WTC11 (cell line): ENCODE results near the gene TMC1.

Experiments
- ATF1 ChIP-seq: sonication (generic); formaldehyde crosslinking; IDR thresholded peaks from 2 replicates; pipeline ENCODE4 v1.8.1; 2023; ENCODE audit warnings: mild to moderate bottlenecking, moderate library complexity, missing genetic modification reagents
- CREM ChIP-seq: sonication (generic); formaldehyde crosslinking; IDR thresholded peaks from 2 replicates; pipeline ENCODE4 v1.8.1; 2022; ENCODE audit warnings: mild to moderate bottlenecking, missing genetic modification reagents, moderate library complexity
- ELF4 ChIP-seq: sonication (generic); formaldehyde crosslinking; IDR thresholded peaks from 2 replicates; pipeline ENCODE4 v1.8.1; 2022; ENCODE audit warnings: low read depth, mild to moderate bottlenecking, moderate library complexity, missing genetic modification reagents
- EMX1 ChIP-seq: fragments of 250-450 bp; sonication (Bioruptor Pico); IDR thresholded peaks from 2 replicates; pipeline ENCODE4 v1.8.0; 2021; ENCODE audit warnings: mild to moderate bottlenecking
- FOXP1 ChIP-seq: sonication (generic); formaldehyde crosslinking; IDR thresholded peaks from 2 replicates; pipeline ENCODE4 v1.8.0; 2022; ENCODE audit warnings: missing genetic modification reagents, mild to moderate bottlenecking, moderate library complexity, borderline replicate concordance
- NR2C2 ChIP-seq: sonication (generic); formaldehyde crosslinking; IDR thresholded peaks from 2 replicates; pipeline ENCODE4 v1.8.0; 2022; ENCODE audit warnings: mild to moderate bottlenecking, missing genetic modification reagents
- NR3C1 ChIP-seq: sonication (generic); formaldehyde crosslinking; conservative IDR thresholded peaks from 2 replicates; pipeline ENCODE4 v1.8.1; 2023; ENCODE audit warnings: low read depth, mild to moderate bottlenecking, missing genetic modification reagents
- SP1 ChIP-seq: sonication (generic); formaldehyde crosslinking; conservative IDR thresholded peaks from 2 replicates; pipeline ENCODE4 v1.8.1; 2022; ENCODE audit warnings: missing genetic modification reagents
- ZBTB21 ChIP-seq: sonication (generic); formaldehyde crosslinking; IDR thresholded peaks from 2 replicates; pipeline ENCODE4 v1.8.1; 2023; ENCODE audit warnings: mild to moderate bottlenecking, missing genetic modification reagents, borderline replicate concordance
- ZNF263 ChIP-seq: sonication (generic); formaldehyde crosslinking; IDR thresholded peaks from 2 replicates; pipeline ENCODE4 v1.8.1; 2022; ENCODE audit warnings: low read depth, mild to moderate bottlenecking, moderate library complexity, missing genetic modification reagents
- ZNF416 ChIP-seq: fragments of 250-450 bp; sonication (Bioruptor Pico); IDR thresholded peaks from 2 replicates; pipeline ENCODE4 v1.9.0; 2021; ENCODE audit warnings: mild to moderate bottlenecking, inconsistent platforms
- TF ChIP-seq, protein P1 (sequence below): sonication (generic); formaldehyde crosslinking; IDR thresholded peaks from 2 replicates; pipeline ENCODE4 v1.8.1; 2022; ENCODE audit warnings: low read depth, mild to moderate bottlenecking, moderate library complexity, missing genetic modification reagents, borderline replicate concordance
- TF ChIP-seq, protein P2 (sequence below): fragments of 200-600 bp; IDR thresholded peaks from 2 replicates; pipeline ENCODE4 v1.8.0; 2022; ENCODE audit warnings: antibody characterized with exemption
- TF ChIP-seq, protein P3 (sequence below): sonication (generic); formaldehyde crosslinking; conservative IDR thresholded peaks from 2 replicates; pipeline ENCODE4 v1.8.1; 2022; ENCODE audit warnings: mild to moderate bottlenecking, missing genetic modification reagents

DNA sequence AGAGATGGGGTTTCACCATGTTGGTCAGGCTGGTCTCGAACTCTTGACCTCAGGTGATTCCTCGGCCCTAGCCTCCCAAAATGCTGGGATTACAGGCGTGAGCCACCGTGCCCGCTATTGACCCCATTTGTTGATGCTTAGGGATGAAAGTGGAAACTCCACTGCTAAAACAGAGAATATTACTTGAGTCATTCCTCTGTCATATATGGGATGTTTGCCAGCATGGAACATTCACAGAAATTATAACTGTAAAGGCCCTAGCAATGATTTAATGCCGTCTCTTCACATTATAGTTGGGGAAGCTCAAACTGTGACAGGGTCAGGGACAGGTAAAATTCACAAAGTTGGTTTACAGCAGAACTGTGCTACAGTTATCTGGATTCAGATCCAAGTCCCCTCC is 94.5 kb downstream of the TMC1 start:
- TF ChIP-seq NR3C1 (CRISPR knock-in tag) (no peak), ATF1 (CRISPR knock-in tag) (no peak), SP1 (CRISPR knock-in tag) (no peak), FOXP1 (CRISPR knock-in tag) (no peak), CREM (CRISPR knock-in tag) (no peak), EMX1 (CRISPR knock-in tag) (no peak), NR2C2 (no peak), ZNF416 (no peak), ZNF263 (CRISPR knock-in tag) (no peak), ELF4 (CRISPR knock-in tag) (no peak), ZBTB21 (no peak)
- TF ChIP-seq, protein P1, sequence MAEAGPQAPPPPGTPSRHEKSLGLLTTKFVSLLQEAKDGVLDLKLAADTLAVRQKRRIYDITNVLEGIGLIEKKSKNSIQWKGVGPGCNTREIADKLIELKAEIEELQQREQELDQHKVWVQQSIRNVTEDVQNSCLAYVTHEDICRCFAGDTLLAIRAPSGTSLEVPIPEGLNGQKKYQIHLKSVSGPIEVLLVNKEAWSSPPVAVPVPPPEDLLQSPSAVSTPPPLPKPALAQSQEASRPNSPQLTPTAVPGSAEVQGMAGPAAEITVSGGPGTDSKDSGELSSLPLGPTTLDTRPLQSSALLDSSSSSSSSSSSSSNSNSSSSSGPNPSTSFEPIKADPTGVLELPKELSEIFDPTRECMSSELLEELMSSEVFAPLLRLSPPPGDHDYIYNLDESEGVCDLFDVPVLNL, result no peak
- TF ChIP-seq, protein P2, sequence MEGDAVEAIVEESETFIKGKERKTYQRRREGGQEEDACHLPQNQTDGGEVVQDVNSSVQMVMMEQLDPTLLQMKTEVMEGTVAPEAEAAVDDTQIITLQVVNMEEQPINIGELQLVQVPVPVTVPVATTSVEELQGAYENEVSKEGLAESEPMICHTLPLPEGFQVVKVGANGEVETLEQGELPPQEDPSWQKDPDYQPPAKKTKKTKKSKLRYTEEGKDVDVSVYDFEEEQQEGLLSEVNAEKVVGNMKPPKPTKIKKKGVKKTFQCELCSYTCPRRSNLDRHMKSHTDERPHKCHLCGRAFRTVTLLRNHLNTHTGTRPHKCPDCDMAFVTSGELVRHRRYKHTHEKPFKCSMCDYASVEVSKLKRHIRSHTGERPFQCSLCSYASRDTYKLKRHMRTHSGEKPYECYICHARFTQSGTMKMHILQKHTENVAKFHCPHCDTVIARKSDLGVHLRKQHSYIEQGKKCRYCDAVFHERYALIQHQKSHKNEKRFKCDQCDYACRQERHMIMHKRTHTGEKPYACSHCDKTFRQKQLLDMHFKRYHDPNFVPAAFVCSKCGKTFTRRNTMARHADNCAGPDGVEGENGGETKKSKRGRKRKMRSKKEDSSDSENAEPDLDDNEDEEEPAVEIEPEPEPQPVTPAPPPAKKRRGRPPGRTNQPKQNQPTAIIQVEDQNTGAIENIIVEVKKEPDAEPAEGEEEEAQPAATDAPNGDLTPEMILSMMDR, result no peak
- TF ChIP-seq, protein P3, sequence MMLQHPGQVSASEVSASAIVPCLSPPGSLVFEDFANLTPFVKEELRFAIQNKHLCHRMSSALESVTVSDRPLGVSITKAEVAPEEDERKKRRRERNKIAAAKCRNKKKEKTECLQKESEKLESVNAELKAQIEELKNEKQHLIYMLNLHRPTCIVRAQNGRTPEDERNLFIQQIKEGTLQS, result no peak
